Uterus (tissue), 2 donors: ENCODE measurements around the gene ERMP1.

Experiments used
- POLR2A ChIP-seq, 2 donors: fragments of 450-650 bp; IDR thresholded peaks; one replicate each; pipeline ENCODE4 v1.6.1; 2016; ENCODE audit warnings: antibody characterized with exemption in 2 of 2, mild to moderate bottlenecking in 1 of 2, moderate library complexity in 1 of 2
- TF ChIP-seq, protein P1 (sequence below), 4 experiments: fragments of 200-600 bp in 2 of 4; fragments of 450-650 bp in 2 of 4; sonication (generic) in 2 of 4; IDR thresholded peaks; one replicate each; pipeline ENCODE4 v1.5.1; 2016 to 2019; ENCODE audit warnings: antibody characterized with exemption in 4 of 4, mild to moderate bottlenecking in 2 of 4, moderate library complexity in 1 of 4

DNA sequence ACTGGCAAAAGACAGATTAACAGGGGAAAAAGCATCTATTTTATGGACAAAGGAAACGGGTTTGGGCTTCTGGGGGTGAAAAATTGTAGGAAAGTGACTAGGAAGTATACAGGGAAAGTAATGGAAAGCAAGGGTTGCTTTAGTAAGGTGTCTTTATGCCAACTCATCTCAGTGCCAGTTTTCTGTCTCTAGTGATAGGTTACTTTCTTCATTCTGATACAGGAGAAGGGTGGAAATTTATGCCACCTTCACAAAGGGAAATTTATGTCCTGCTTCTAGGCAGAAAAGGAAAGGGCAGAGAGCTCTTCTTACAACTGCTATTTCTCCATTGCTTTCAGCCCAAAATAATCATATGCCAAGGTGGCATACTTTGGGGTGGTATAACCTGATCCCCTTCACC is 20.1 kb upstream of the ERMP1 start:
- TF ChIP-seq, protein P1, sequence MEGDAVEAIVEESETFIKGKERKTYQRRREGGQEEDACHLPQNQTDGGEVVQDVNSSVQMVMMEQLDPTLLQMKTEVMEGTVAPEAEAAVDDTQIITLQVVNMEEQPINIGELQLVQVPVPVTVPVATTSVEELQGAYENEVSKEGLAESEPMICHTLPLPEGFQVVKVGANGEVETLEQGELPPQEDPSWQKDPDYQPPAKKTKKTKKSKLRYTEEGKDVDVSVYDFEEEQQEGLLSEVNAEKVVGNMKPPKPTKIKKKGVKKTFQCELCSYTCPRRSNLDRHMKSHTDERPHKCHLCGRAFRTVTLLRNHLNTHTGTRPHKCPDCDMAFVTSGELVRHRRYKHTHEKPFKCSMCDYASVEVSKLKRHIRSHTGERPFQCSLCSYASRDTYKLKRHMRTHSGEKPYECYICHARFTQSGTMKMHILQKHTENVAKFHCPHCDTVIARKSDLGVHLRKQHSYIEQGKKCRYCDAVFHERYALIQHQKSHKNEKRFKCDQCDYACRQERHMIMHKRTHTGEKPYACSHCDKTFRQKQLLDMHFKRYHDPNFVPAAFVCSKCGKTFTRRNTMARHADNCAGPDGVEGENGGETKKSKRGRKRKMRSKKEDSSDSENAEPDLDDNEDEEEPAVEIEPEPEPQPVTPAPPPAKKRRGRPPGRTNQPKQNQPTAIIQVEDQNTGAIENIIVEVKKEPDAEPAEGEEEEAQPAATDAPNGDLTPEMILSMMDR (IDR thresholded peaks at IDR 0.05): no peak
- TF ChIP-seq POLR2A (IDR thresholded peaks at IDR 0.05): no peak
